ENCODE results near the gene MARCKSL1.
"Not testable (repeated sequence)": the region's sequence is repeated elsewhere in the genome, so short reads cannot be mapped to it uniquely, and the experiment has no call there.

Gene MARCKSL1

DNA sequence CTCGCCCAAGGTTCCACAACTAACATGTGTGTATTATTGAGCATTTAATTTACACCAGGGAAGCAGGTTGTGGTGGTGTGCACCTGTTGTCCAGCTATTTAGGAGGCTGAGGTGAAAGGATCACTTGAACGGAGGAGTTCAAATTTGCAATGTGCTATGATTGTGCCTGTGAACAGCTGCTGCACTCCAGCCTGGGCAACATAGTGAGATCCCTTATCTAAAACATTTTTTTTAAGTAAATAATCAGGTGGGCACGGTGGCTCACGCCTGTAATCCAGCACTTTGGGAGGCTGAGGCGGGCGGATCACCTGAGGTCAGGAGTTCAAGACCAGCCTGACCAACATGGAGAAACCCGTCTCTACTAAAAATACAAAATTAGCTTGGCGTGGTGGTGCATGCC, 51.3 kb downstream of the MARCKSL1 start:
- DNase-seq = not testable (repeated sequence)

Measured in NCI-H1694 (cell line).